NCI-H460 (cell line): ENCODE results near the gene CD247. TPM values are rescaled to one million over a fixed set of nuclear protein-coding genes. Genes with fewer than 3 reads are reported as not detected.

ENCODE experiments used
- DNase-seq: peaks from one replicate; pipeline ENCODE4 v3.0.0-alpha.2; 2016; ENCODE audit warnings: low read depth; ENCODE audit errors: extremely low read depth
- total RNA-seq: library from RNA; depleted of rRNA; stranded (reverse); fragments of >200 nt; shearing (Covaris generic); gene quantifications from 2 replicates; pipeline ENCODE4 v1.2.3, GENCODE V29; 2014

The CD247 gene
- total RNA-seq, 1 experiment from 2014 or later, result 0.47 TPM

DNA sequence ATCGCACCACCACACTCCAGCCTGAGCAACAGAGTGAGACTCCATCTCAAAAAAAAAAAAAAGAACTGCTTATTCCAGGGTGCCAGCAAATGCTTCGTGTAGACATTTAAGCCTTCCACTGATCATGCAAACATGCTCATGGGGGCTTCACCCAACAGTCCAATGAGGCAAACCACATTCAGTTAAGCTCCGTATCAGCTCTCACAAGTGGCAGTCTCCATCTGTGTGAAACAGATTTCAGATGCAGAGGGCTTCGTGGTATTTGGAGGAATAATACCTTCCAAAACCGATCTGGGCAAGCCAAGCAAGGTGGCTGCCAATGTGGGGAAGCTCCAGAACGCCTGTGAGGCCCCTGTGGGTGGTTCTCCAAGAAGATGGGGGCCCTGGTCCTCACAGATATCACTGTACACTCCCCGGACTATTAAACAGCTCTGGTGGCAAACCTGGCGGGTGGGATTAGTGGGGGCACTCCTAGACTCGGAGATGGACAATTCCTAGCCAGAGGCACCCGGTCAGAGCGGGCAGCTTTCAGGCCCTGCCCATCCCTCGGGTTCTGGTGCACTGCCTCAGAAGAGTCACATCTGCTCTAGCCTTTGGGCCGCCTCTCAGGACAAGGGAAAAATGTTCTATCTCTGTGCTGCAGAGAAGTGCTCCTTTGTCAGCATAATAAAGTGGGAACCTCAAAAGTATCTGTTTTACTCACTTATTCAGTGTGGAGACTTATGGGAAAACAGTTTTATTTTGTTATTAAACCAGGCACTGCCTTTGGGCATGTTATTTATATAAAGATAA lies 25.1 kb upstream of the CD247 start:
- DNase-seq, result no peak

DNA sequence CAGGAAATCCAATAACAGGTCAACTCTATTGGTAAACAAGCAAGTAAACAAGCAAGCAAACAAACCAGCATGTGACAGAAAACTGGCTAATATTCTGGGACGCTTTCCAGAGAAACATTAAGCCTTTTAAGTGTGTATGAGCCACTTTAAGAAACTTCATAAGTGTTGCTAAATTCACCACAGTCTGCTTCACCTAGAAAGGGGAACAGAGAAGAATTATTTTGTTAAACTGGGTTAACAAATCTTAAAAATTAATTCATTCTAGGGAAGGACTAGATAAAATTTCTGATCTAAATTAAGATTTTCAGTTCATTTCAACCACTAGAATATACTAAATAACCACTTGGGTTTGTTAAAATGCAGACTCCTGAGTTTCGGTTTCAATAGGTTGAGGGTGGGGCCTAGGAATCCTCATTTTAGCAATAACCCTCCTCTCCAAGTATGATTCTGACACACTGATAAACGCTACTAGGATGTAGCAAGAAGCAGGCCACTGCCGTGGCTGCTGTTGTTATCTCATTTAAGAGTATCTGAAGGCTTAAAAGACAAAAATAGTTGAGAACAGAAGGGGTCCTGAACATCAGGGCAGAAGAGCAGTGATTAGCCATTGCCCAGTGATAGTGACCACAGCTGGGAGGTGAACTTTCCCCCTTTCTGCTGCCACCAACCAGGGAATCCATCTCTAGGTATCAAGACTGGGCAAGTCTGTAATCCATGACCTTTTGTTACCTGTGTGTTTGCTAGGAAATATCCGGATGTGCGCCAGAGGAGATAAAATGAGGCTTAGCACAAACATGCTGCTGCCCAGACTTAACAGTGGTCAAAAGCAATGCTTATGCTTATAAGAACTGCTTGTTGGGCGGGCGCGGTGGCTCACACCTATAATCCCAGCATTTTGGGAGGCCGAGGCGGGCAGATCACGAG lies 24.0 kb upstream of the CD247 start:
- DNase-seq, result no peak

GRCh38 chr1:167541610-167542009 lies 23.3 kb upstream of the CD247 start:
- DNase-seq, result no peak

DNA sequence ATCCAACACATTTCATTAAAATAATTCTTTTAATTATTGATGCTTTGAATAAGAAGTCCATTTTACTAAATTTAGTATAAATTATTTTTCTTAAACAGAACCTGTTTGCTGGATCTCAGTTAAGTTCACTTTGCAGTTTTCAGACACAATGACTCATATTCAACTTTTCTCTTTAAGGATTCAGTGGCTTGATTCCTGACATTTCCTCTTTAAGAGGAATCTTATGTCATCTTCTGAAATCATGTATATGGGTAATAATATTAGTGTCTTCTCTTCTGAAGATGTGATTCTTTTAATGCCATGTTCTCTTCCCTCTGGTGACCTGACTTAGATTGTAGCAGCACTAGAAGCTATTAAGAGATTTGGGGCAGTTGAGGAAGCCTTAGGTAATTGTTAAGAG lies 22.7 kb upstream of the CD247 start:
- no peak for DNase-seq

DNA sequence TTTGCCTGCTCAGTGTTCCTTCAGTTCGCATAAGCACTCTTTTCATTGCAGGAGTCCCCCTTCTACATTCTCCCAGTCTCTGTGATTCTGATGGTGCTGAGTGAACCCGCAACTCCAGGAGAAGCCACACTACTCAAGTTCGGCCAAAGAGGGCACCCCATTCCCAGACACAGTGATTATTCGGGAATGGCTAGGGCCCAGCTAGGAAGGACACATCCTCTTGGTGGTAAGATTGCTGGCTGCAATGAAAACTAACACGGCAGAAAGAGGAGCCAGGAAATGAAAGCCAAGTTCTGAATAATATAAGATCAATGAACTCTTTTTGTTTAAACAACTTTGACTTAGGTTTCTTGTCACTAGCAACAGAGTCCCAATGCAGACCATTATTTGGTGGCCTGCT lies 20.3 kb upstream of the CD247 start:
- no peak for DNase-seq

- DNase-seq, result peak; percentile 73
Observed at GRCh38 chr1:167533851-167534300, 15.5 kb upstream of the CD247 start.

DNA sequence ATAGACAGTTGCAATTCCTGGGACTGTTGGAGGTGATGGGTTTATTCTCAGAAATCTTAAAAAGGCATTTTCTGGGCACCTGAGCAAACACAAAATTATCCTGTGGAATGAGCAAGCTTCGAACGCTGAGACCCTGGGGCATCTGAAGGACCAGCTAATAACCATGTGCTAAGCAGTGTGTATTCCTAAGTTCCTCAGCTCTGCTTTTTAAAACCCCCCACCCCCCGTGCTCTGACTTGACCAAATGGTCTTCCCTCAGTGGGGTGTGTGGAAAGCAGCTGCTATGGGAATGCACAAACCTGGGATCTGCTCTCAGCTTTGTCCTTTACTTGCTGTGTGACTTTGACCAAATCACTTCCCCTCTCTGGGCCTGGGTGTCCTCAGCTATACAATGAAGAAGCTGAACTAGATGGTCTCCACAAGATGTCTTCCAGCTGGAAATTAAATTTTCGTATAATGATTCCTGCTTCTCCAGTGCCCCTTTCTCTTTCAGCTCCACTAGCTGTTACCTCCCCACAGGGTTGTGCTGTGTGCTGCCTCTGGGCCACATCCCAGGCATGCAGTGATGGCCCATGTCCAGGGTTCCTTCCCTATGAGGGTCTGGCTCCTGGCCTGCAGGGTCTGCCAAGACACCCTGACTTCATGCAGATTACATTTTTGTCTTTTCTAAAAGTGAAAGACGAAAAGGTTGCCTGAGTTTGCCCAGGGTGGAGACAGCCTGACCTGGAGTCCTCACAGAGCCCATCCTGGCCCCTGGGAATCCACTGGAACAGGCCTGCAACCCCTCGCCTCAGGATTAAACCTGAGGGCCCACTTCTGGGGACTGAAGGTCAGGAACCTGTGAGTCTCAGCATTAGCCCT lies 14.9 kb upstream of the CD247 start:
- DNase-seq, result no peak

- no peak for DNase-seq
Observed at GRCh38 chr1:167532375-167532774, 14.0 kb upstream of the CD247 start.

DNA sequence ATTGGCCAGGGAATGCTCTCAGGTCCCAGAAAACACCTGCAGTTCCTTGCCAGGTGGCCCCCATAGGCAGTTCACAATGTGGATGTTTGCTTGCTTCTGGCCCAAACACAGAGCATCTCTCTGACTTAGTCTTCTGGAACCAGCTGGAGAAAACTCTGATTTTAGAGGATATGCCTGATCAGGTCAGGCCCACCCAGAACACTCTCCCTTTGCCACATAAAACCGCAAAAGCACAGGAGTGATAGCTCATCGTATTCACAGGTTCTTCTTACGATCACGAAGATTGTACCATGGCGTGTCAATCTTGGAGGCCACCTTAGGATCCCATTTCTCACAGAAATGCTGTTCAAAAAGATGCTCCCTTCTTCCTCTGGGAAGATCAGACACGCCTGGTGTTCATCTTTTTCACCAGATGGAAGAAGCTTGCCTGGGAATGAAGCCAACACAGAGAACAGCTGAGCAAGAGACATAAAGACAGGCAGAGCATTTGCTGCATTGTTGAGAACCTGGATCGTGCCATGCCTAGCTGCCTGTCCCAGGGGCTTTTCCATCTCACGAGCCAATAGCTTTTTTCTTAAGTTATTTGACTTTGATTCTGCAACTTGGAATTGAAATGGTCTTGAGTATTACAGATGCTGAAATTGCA lies 11.6 kb upstream of the CD247 start:
- no peak for DNase-seq

DNA sequence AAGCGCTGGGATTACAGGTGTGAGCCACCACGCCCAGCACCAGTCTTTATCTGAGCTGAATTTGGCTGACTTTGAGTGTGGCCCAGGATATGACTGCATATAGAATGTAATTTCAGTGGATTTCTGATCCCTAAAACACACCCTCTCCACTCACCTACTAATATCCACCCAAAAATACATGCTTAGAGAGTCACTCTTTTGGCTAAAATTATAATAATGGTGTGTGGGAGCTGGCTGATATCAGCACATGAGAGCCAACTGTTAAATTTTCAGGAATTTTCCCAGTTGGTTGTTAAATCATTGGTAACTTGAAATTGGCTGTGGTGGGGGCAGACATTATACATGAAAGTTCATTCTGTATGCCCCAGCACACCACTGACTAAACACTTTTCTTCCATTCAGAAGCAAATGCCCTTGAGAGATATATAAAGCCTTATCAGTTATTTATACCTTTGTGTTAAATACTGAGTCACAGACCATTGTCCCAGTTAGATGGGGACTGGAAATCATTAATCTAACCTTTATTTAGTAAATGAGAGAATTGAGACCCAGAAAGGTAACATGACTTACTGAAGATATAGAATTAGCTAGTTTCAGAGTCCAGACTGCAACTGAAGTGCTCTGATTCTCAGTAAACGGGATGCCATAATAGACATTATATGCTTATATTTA lies 9.9 kb upstream of the CD247 start:
- no peak for DNase-seq

GRCh38 chr1:167526667-167527383 lies 8.5 kb upstream of the CD247 start:
- DNase-seq, result no peak

DNA sequence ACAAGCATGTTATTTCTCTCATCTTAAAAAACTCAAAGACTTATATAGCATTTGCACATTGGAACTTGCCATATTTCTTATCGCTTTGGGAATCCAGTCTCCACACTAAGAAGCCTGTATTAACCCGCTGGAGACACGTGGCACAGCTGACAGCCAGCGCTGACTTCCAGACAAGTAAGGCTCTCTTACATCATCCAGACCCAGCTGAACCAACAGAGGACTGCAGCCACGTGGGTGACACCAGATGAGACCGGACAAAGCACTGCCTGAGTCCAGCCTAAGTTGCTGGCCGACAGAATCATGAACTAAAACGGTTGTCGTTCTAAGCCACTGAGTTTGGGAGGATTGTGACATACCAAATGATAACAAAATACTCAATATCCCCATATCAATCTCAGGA lies 6.3 kb upstream of the CD247 start:
- DNase-seq, result no peak

GRCh38 chr1:167522246-167522645 lies 3.9 kb upstream of the CD247 start:
- DNase-seq, result no peak

- DNase-seq, result no peak
Observed at GRCh38 chr1:167520711-167521206, 2.4 kb upstream of the CD247 start.

GRCh38 chr1:167517535-167518330 lies 596 bp downstream of the CD247 start:
- DNase-seq, result no peak

DNA sequence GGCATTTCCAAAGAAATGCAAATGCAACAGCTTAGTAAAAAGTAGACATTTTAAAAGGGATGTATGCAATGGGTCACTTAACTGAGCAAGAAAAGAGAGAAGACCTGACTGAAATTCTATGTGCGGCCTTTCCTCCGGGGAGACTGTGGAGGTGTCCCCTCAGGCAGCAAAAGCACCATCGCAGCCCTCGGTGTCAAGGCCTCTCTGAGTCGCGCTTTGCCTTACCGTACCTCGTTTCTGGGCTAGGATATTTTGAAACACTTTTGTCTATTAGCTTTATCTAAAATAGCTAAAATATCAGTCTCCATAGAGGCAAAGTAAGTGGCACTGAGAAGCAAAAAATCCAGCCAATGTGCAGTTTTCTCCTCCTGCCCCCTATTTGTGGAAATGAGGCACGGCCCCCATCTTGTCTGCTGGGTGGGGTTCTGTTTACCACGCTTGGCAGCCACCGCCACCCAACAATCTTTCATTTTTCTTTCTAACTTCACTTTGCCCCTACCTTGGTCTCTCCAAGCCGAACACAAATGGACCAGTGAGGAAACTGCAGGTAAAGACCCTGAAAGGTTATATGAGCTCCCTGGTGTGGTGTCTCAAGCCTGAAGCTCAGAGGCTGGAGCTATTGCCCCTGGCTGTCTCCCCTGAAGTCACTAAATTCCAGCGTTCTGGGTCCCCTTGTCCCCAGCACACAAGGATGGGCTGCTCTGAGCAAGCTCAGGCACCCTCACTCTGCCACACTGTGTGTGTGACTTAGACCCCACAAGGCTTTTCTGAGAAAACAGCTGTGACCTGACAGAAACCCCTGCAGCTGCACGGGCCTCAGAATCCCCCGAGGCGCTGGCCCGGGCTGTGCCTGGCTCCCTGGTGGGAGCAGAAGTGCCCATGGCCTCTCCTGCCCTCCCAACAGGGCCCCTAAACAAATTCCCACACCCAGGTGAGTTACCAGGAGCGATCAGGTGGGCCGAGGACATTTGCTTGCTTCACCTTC lies 1.6 kb downstream of the CD247 start:
- DNase-seq, result no peak

- DNase-seq, result no peak
Observed at GRCh38 chr1:167515893-167516321, 2.4 kb downstream of the CD247 start.
